Endothelial cell of umbilical vein (primary cell): ENCODE measurements around the gene MGST2.

Experiments
- CTCF ChIP-seq, 2 donors: IDR thresholded peaks; 1 replicate in 1 of 2; 2 replicates in 1 of 2; pipeline ENCODE4 v1.5.1; 2011; ENCODE audit warnings: low read length in 2 of 2, mild to moderate bottlenecking in 2 of 2, moderate library complexity in 2 of 2, control low read depth in 1 of 2, inconsistent platforms in 1 of 2, low read depth in 1 of 2; ENCODE audit not compliant: insufficient read depth in 1 of 2; ENCODE audit errors: extremely low read depth in 1 of 2
- EZH2 ChIP-seq: IDR thresholded peaks from 2 replicates; pipeline ENCODE4 v1.6.1; 2012; ENCODE audit warnings: borderline replicate concordance, low read depth, mild to moderate bottlenecking, moderate library complexity, low read length, inconsistent platforms; ENCODE audit not compliant: severe bottlenecking
- MAX ChIP-seq: IDR thresholded peaks from 2 replicates; pipeline ENCODE4 v1.6.1; 2011; ENCODE audit not compliant: insufficient read depth, insufficient read length
- MYC ChIP-seq: IDR thresholded peaks from one replicate; pipeline ENCODE4 v1.6.1; 2011; ENCODE audit warnings: mild to moderate bottlenecking, low read depth, low read length
- POLR2A ChIP-seq: IDR thresholded peaks from 2 replicates; pipeline ENCODE4 v1.6.1; 2012; ENCODE audit warnings: low read depth, mild to moderate bottlenecking, control low read depth, low read length

- TF ChIP-seq CTCF (IDR thresholded peaks at IDR 0.05; ENCODE audit: extremely low read depth in 1 of 2, insufficient read depth in 1 of 2, low read depth in 1 of 2, low read length in 2 of 2) (no peak), MYC (no peak), MAX (no peak), POLR2A (no peak), EZH2 (no peak)
These were observed 62.5 kb downstream of the MGST2 start for GRCh38 chr4:139728146-139728545.
